Keratinocyte (primary cell): Measurements from ENCODE around the gene DUSP2.

Experiments used
- CTCF ChIP-seq, 3 experiments: IDR thresholded peaks in 1 of 3; conservative IDR thresholded peaks in 1 of 3; optimal IDR thresholded peaks in 1 of 3; 2 replicates in 2 of 3; 3 replicates in 1 of 3; pipeline versions ENCODE3 to v1.5.1; 2011; ENCODE audit warnings: low read length in 3 of 3, mild to moderate bottlenecking in 3 of 3, moderate library complexity in 2 of 3, control low read depth in 1 of 3, inconsistent platforms in 1 of 3; ENCODE audit not compliant: insufficient read depth in 2 of 3; ENCODE audit errors: extremely low read depth in 1 of 3
- EZH2 ChIP-seq: IDR thresholded peaks from one replicate; pipeline ENCODE4 v1.6.1; 2012; ENCODE audit warnings: inconsistent platforms, mild to moderate bottlenecking, low read length, moderate library complexity

- TF ChIP-seq EZH2 (no peak), CTCF (optimal IDR thresholded peaks at IDR 0.05 in 1 of 3, IDR thresholded peaks at IDR 0.05 in 1 of 3, conservative IDR thresholded peaks at IDR 0.05 in 1 of 3; ENCODE audit: extremely low read depth in 1 of 3, insufficient read depth in 2 of 3, low read length in 3 of 3) (no peak)
These were observed 37.1 kb downstream of the DUSP2 start for GRCh38 chr2:96108151-96108540.
